T47D (cell line): ENCODE data around the gene FGF11.
A peak's percentile ranks its signal among the peaks of the same experiment; 100 is the strongest.

Experiments used
- DNase-seq, 2 experiments: peaks; one replicate each; pipeline versions ENCODE4 v3.0.0 to v3.0.0-alpha.2; 2011 to 2012; ENCODE audit warnings: low read depth in 1 of 2, low spot score in 1 of 2
- JUND ChIP-seq: IDR thresholded peaks from 2 replicates; pipeline ENCODE4 v1.6.1; 2012; ENCODE audit warnings: low read depth
- in situ Hi-C: cut with HindIII; loops from 2 replicates; pipeline ENCODE4 v1.10.0; 2016; ENCODE audit warnings: low sequenced_read_pairs, low pct_unique_long_range_greater_than_20kb

FGF11 gene

DNA sequence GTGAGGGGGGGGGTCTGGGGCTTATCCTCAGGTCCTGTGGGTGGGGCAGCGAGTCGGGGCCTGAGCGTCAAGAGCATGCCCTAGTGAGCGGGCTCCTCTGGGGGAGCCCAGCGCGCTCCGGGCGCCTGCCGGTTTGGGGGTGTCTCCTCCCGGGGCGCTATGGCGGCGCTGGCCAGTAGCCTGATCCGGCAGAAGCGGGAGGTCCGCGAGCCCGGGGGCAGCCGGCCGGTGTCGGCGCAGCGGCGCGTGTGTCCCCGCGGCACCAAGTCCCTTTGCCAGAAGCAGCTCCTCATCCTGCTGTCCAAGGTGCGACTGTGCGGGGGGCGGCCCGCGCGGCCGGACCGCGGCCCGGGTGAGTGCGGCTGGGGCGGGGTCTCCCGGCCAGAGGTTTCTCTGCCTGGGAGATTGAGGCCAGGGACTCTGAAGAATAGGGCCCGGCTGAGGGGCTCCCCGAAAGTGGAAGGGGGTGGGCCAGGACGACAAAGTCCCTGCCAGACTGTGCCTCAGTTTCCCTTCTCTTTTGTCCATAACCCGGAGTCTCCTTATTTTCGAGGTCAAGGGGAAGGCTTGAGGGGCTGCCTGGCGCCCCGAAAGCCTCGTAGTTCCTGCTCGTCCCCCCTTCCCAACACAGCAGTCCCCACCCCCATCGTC is at the start of gene FGF11:
TSS of gene FGF11 (plus strand) at position 51 of the 651 bp plus-strand sequence. CDS start at position 160, 109 bp downstream.
- TF ChIP-seq JUND = no peak
- in situ Hi-C loops = no loop called here
- DNase-seq = no peak

DNA sequence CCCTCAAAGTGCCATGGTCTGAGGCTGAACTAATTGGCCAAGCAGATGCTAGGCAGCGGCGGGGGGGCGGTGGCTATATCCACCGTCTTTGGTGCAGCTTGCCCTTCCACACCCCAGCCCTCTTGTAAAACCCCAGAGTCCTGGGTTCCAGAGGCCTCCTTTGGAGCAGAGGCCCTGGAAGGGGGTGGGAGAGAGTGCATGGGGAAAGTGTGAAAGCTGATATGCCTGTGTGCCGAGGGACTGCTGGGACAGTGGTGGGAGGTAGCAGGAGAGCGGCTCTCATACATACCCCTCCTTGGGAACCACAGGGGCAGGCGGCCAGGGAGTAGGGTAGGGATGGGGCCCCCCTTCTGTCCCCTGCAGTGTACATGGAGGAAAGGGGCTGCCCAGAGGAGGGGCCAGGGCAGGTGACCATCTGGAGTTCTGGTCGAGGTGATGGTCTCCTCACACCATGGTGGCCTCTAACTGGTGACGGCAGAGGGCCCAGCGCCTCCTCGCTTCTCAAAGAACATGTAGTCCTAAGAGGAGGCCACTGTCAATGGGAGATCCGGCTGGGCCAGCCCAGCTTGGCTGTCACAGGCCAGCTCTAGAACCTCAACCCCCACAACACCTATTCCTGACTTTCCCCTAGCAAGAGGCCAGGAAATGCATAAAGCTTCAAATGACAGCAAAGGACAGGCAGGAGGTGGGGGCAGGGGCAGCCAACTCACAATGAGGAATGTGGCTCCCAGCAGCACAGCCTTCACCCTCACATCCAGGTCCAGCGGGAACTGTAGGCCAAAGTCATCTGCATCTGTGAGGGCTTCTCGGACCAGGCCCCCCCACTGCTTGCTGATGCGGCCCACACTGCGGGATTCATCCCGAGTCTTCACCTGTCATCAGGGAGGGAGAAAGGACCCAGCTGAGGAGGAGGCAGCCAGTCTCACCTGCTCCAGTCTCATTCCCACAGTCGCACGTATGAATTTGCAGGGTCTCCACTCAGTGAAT is 49.1 kb upstream of the FGF11 start:
- in situ Hi-C loops = no loop called here
- no peak for DNase-seq
- no peak for TF ChIP-seq JUND

DNA sequence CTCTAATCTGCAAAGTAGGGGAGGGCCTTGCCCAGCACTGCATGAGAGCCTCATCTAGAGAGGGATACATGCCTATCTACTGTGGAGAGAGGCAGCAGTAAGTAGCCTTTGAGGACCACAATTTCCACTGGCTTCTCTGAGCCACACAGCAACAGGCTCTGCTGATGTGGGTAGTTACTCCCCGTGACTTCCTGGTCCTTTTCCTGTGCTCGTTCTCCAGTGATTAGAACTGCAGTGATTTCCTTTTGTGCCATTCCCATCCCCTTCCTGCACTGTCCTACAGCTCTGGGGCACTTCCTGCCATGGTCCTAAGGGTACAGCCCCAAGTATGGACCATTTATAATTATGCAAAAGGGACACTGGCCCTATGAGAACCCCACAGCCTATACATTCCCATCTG is 48.0 kb upstream of the FGF11 start:
- in situ Hi-C loops = no loop called here
- TF ChIP-seq JUND = no peak

DNA sequence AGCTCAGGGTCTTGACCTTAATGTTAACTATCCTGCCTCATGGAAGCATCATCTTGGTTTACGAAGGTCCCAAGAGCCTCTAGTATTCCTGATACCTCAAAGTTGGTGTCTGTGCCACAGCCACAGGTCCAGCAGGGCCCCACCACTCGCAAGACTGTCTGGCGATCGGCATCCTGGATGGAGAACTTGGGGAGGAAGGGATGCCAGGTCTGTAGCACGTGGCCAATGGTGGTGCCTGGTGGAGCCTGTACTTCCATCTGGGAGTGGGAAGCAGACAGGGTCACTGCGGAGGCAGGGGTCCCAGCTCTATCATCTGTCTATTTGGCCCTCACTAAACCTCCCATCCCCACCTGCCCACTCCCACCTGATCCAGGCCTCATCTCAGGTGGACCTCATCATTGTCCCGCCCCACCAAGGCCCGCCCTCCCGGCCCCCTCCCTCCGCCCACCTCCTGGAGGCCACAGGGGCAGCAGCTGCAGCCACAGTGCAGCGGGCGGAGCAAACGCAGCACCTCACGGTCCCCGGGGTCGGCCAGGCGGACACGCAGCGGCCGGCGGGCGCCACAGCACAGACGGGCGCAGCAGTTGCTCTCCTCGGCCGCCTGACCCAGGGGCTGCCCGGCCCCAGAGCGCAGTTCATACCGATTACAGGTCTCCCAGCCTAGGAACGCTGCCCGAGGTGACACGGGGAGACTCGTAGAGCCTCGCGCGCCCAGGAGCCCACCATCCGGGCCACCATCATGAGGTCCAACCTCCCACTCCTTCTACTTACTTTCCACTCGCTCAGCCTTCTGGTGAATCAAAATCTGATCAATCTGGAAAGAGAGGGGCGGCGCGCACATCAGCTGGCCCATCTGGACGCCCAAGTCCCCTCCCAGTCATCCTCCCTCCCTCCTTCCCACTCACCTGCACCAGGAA is 46.4 kb upstream of the FGF11 start:
- in situ Hi-C loops = no loop called here
- no peak for TF ChIP-seq JUND
- no peak for DNase-seq

More for the DNA sequence above, 48.0 kb upstream of the FGF11 start:
- no peak for DNase-seq

DNA sequence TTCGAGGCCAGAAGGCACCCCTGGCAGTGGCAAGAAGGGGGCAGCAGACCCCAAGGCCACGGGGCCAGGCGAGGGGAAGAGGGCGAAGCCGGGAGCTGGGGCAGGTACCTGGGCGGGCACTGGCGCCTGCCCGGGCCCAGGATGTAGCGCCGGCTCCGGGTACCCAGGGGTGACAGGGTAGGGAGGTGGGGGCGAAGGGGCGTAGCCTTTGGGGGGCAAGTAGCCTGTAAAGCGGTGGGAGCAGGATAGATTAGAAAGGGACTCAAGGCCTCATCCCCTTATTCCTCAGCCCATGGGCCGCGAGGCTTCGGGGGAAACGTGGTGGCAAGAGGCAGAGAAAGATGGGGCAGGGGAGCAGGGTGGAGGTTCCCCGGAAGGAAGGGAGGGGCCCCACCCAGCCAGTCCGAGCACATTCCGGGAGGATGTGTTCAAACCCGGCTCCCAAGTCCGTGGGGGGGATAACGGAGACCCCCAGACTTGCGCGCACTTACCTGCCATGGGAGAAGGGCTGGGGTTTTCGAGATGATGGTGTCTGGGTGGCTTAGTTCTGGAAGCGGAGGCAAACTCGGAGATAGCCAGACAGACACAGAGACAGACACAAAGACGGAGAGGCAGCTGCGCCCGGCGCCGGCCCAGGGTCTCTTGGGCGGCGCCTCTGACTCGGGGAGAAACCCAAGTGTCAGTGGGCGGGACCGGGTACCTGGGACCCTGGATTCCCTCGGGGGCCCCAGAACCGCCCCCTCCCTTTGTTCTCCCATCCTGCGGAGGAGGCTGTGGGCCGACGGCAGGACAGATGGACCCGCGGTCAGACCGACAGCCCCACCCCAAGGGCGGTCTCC is 45.5 kb upstream of the FGF11 start:
- no peak for TF ChIP-seq JUND
- DNase-seq = peak; percentile 26 to 51

DNA sequence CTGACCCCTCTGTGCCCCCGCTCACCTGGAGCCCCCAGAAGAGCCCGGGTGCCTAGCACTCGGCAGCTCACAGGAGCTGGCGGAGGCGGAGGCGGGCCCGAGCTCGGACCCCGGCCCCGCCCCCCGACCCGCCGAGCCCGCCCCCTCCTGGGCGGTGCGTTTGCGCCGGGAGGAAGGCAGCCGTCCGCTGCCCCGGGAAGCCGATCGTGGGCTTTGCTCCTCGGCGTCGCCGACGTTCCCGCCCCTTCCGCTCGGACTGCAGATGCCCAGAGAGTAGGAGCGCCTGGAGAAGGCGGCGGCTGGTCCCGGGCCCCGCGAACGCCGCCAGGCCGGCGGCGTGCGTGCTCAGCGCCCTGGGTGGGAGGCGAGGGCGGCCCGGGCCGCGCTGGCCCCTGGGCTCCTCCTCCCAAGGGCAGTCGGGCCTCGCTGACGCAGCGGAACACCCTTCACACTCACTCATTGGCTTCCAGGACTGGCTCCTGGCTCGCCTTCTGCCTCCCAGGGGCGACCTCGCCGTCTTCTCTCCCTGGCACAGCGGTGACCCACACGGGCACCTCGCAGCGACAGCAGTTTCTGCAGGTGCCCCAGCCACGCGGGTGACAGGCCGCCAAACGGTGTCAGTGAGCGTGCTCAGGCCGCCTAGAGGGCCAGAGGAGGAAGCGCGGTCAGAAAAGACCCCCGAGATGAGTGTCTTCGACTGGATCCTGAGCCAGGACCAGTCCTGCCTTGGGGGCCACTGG is 44.7 kb upstream of the FGF11 start, which contains the start of gene PLSCR3:
TSS of gene PLSCR3 (minus strand) at position 74 of the 740 bp plus-strand sequence. CDS start 415 bp downstream, outside the sequence.
- in situ Hi-C loops = no loop called here
- TF ChIP-seq JUND = no peak
- peak; percentile 84 to 89 for DNase-seq

More for the DNA sequence above, 45.5 kb upstream of the FGF11 start:
- in situ Hi-C loops = no loop called here

DNA sequence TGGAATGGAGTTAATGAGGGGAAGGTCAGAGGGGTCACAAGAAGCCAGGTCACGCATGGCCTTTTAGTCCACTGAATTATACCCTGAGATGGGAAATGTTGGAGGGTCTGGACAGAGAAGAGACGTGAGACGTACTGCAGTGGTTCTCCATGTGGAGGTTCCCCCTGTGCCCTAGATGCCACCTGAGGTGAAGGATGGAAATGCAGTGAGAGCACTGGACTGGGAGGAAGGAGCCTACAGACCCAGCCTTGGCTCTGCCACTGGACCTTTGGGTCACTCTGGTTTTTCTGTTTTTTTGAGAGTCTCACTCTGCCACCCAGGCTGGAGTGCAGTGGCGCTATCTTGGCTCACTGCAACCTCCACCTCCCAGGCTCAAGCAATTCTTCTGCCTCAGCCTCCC is 43.2 kb upstream of the FGF11 start:
- DNase-seq = no peak
- in situ Hi-C loops = no loop called here

DNA sequence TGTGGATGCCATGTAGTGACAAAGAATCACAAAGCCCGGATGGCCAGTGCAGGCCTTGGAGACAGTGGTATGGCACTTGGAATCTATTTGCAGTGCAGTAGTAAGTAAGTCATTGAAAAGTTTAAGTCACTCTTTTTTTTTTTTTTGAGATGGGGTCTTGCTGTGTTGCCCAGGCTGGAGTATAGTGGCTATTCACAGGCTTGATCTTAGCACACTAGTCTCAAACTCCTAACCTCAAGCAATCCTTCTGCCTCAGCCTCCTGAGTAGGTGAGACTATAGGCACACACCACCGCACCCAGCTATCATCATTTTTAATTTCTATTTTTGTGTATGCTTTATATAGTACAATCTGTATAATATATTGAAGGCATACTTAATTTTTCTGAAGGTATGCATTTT is 40.7 kb upstream of the FGF11 start:
- TF ChIP-seq JUND = no peak
- in situ Hi-C loops = no loop called here
- no peak for DNase-seq

More for the DNA sequence above, 43.2 kb upstream of the FGF11 start:
- no peak for TF ChIP-seq JUND

DNA sequence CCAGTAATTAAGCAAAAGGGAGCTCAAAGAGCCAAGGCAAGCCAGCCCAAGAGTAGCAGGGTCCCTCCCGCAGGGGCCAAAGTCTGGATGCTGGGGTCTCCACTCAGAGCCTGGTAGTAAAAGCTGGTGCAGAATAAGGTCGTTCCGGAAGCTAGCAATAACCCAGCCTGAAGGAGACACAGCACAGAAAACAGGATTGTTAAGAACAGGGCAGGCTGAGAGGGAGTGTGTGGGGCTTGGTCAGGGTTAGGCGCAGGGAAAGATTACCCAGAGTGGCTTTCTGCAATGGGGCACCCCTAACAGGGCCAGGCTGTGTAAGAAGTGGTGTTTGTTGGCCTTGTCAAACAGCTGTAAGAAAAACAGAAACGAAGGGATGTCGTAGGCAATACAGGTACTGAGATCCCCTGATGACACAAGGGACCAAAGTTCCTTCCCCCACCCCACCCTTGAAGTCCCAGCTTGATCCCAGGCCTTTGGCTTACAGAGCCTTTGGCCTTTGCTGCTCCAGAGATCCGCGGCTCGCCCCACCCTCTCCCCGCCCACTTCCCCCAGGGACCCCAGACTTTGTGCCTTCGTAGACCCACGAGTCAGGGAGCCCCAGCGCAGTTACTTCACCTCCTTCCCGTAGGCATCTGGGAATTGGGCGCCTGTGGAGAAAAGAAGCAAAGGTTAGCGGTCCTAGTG is 36.1 kb upstream of the FGF11 start:
- TF ChIP-seq JUND = no peak
- no peak for DNase-seq
- in situ Hi-C loops = no loop called here

DNA sequence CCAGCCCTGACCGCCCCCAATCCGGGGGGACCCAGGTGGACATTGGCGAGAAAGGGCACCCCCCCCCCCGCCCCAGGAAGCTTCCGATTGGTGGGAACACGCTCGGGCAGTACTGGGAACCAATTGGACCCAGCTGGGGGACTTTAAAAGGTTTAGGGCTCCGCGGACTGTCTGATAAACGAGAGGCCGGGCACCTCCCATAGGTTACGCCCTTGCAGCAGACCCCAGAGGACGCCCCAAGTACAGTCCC is 35.7 kb upstream of the FGF11 start:
- DNase-seq = peak in 1 of 2 experiments; percentile 70
- in situ Hi-C loops = no loop called here
- no peak for TF ChIP-seq JUND
